ENCODE results near the gene PHC2.

The PHC2 gene

DNA sequence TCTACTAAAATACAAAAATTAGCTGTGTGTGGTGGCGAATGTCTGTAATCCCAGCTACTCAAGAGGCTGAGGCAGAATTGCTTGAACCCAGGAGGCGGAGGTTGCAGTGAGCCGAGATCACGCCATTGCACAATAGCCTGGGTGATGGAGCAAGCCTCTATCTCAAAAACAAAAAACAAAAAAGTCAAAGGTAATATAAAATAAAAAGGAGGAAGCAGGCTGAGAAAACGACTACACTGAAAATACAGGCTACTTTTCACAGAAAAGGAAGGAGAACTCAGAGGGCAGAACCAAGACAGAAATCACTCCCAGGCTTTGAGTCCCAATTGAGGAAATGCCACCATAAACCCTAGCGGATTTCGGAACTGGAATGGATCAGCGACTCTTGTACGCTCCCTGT, 104.1 kb downstream of the PHC2 start:
- H3K27ac ChIP-seq, result peak overlapping the region; percentile 51; the same call in 1 of the 2 replicates
- TF ChIP-seq ZFX (IDR thresholded peaks at IDR 0.05; ENCODE audit: borderline replicate concordance), result no peak
- TF ChIP-seq, protein P1, sequence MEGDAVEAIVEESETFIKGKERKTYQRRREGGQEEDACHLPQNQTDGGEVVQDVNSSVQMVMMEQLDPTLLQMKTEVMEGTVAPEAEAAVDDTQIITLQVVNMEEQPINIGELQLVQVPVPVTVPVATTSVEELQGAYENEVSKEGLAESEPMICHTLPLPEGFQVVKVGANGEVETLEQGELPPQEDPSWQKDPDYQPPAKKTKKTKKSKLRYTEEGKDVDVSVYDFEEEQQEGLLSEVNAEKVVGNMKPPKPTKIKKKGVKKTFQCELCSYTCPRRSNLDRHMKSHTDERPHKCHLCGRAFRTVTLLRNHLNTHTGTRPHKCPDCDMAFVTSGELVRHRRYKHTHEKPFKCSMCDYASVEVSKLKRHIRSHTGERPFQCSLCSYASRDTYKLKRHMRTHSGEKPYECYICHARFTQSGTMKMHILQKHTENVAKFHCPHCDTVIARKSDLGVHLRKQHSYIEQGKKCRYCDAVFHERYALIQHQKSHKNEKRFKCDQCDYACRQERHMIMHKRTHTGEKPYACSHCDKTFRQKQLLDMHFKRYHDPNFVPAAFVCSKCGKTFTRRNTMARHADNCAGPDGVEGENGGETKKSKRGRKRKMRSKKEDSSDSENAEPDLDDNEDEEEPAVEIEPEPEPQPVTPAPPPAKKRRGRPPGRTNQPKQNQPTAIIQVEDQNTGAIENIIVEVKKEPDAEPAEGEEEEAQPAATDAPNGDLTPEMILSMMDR (IDR thresholded peaks at IDR 0.05), result no peak

DNA sequence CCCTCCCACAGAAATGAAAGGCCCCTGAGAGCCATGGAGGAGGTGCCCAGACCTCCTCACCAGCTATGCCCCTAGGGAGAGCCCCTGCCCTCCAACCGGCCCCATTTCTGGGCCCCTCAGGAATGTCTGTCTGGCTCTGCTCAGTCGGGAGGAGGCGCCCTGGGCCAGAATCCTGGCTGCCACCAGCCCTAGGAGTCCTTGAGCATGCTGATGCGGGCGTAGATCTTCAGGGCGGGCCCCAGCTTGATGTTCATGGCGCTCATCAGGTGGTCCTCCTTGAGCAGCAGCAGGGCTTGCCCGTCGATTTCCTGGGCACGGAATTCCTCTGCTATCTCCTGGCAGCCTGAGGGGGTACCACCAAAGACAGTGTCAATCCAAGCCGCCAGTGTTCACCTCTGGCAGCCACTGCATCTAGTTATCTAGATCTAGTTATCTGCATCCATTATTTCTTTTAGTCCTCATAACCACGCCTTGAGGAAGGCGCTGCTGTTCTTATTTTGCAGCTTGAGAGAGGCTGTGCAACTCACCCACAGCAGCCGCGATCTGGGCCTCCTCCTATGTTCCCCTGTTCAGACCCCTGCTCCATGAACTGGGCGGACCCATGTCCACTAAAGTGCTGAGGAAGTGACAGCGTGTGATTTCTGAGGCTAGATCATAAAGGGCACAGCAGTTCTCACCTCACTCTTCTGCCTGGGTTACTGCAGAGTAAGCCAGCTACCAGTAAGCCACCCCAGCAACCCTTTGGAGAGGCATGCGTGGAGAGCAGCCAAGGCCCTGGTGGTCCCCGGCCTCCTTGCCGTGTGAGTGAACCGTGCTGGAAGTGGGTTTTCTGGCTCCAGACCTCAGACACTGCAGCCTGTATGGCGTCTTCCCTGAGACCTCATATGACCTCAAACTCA, 106.0 kb downstream of the PHC2 start:
- TF ChIP-seq, protein P1 (IDR thresholded peaks at IDR 0.05), result no peak
- no peak for TF ChIP-seq ZFX (IDR thresholded peaks at IDR 0.05; ENCODE audit: borderline replicate concordance)
- H3K27ac ChIP-seq, result no peak overlapping the region

DNA sequence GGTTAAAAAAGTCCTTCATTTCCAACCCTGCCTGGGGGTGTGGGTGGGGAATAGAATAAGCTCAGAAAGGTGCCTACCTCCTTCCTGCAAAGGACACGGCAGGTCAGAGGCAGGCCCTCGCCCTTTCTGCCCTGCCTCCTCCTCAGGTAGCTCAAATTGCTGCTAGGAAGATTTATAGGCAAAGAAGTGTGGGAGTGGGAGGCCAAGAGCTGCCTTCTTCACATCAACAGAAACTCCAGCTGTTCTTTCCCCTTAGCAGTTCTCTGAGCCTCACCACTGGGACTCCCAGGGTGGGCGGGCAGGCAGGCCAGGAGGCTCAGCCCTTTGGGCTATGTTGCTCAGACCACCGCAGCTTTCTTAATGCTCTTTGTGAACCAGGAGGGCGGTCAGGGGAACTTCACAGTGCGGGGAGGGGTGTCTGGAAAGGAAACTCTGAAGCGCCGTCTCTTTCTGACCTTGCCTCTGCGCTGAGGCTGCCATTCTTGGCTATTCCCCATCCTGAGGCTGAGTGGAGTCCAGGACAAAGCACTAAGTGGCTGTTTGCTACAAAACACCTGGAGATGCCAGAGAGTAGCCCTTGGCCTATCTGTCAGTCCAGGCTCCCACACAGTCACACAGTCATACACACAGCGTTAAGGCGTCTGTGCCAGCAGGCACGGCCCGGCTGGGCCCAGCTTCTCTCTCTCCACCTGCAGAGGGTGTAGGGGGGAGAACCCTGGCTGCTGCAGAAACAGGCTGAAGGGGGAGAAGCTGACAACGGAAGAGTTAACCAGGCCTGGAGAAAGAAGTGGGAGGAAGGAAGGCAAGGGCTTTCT, 107.0 kb downstream of the PHC2 start:
- no peak for TF ChIP-seq ZFX (IDR thresholded peaks at IDR 0.05; ENCODE audit: borderline replicate concordance)
- TF ChIP-seq, protein P1 (IDR thresholded peaks at IDR 0.05), result no peak
- H3K27ac ChIP-seq, result no peak overlapping the region

DNA sequence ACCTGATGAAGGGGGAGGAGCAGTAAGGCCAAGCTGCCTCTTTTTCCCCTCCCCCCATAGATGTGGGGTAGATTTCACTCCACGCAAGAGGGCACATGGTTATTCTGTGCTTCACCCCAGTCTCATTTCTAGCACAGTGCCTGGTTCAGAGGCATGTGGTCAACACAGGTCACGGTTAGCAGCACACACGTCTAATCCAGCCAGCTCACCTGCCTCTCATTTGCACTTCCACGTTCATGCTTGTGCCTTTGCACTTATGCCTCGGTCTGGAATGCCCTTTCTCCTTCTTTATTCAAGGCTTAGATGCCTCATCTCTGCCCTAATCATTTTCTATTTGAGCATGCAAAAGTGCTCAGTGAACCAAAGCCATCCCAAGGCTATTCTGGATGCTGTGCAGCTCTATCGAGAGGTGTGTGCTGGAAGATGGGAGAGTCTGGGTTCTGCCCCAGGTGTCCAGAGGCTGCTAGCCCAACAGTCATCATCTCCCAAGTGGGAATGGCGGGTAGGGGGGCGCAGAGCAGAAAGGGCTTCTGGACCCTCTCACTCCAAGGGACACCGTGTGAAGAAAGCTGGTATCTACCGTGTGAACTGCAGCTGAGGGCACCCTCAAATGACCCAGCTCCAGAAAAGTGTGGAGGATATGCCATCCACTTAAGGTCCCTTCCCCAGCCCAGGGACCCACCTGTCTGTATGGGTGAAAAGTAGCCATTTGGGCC, 107.9 kb downstream of the PHC2 start:
- H3K27ac ChIP-seq, result no peak overlapping the region
- TF ChIP-seq, protein P1 (IDR thresholded peaks at IDR 0.05), result no peak
- TF ChIP-seq ZFX (IDR thresholded peaks at IDR 0.05; ENCODE audit: borderline replicate concordance), result no peak

DNA sequence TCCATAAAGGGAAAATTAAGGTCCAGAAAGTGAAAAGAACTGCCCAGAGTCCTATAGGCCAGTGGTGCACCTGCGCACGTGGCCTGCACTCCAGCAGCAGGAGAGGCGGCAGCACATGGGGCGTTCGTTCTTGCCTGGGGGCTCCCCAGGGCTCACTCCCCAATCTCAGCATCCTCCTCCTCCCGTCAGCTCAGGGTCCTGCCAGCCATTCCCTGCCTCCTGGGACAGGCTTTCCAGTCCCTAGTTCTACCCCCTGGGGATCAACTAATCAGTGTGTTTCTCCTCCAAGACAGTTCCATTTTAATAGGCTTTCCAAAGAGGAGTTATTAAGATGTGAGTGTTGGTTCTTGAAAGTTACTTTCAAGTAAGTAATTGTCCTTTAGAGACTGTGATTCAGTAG, 108.8 kb downstream of the PHC2 start:
- H3K27ac ChIP-seq, result no peak overlapping the region
- TF ChIP-seq, protein P1 (IDR thresholded peaks at IDR 0.05), result no peak
- no peak for TF ChIP-seq ZFX (IDR thresholded peaks at IDR 0.05; ENCODE audit: borderline replicate concordance)

DNA sequence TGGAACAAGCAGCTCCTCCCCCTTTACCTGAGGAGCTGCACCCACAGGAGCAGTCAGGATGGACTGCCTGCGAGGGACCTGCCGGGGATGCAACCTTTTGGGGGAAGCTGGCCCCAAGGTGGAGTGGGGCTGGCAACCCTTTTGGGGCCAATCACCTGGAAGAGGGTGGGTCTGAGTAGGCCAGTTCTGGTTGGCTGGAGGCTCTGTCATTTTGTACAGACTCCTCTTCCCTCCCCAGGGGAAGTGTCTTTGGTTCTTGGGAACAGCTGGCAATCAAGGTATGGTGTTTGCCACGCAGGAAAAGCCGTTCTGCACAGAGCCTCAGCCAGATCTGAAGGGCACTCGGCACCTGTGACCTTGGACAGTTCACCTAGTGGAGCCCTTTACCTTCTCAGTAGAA, 109.7 kb downstream of the PHC2 start:
- no peak overlapping the region for H3K27ac ChIP-seq

More for the DNA sequence above, 109.7 kb downstream of the PHC2 start:
- TF ChIP-seq, protein P1 (IDR thresholded peaks at IDR 0.05), result no peak
- no peak for TF ChIP-seq ZFX (IDR thresholded peaks at IDR 0.05; ENCODE audit: borderline replicate concordance)

Data from 22Rv1 (cell line).